ENCODE measurements around the gene PREP. TPM values are rescaled to one million over a fixed set of nuclear protein-coding genes. Genes with fewer than 3 reads are reported as not detected.

The PREP gene
- total RNA-seq, 1 experiment from 2014 or later = 69.9 TPM

DNA sequence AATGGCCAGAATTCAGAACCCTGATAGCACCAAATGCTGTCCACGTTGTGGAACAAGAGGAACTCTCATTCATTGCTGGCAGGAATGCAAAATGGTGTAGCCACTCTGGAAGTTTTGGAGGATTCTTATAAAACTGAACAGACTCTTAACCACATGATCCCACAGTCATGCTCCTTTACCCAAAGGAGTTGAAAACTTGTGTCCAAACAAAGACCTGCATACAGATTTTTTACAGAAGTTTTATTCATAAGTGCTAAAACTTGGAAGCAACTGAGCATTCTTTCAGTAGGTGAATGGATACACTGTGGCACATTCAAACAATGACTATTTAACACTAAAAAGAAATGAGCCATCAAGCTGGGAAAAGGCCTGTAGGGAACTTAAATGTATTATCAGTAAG, 32.5 kb downstream of the PREP start:
- Histone ChIP-seq H3K4me3 (ENCODE audit: low read depth, low read length) (no peak overlapping the region), H3K9me3 (peaks cover 7% of the 10 kb centered on the region), H3K4me1 (peaks cover 35% of the 10 kb centered on the region), H3K27me3 (replicated peaks; ENCODE audit: control insufficient read depth, insufficient read depth, low read length) (no peaks in the 10 kb centered on the region), H3K36me3 (ENCODE audit: control insufficient read depth, insufficient read depth, low read length) (peaks cover 3% of the 10 kb centered on the region)
- no peaks in the 10 kb centered on the region for H3K9me3 Mint-ChIP-seq (ENCODE audit: unreplicated experiment)
- H3K27me3 Mint-ChIP-seq (ENCODE audit: insufficient read depth, unreplicated experiment) = no peaks in the 10 kb centered on the region
- peaks cover 19% of the 10 kb centered on the region for H3K4me1 Mint-ChIP-seq (ENCODE audit: low read depth, unreplicated experiment)
- H3K36me3 Mint-ChIP-seq (ENCODE audit: insufficient read depth, unreplicated experiment) = peaks cover 61% of the 10 kb centered on the region
- intact Hi-C loops (cut with micrococcal nuclease; ENCODE audit: unreplicated experiment) = no loop called here
- no peak for DNase-seq
- POLR2A ChIA-PET = no interaction called here
- CTCF ChIA-PET = no interaction called here
- no peak overlapping the region for H3K4me3 Mint-ChIP-seq (ENCODE audit: unreplicated experiment)
- no TSS peak for BruUV-seq (replicated peaks)
- no peak overlapping the region for H3K27ac Mint-ChIP-seq (ENCODE audit: unreplicated experiment)
- TF ChIP-seq, protein P1, sequence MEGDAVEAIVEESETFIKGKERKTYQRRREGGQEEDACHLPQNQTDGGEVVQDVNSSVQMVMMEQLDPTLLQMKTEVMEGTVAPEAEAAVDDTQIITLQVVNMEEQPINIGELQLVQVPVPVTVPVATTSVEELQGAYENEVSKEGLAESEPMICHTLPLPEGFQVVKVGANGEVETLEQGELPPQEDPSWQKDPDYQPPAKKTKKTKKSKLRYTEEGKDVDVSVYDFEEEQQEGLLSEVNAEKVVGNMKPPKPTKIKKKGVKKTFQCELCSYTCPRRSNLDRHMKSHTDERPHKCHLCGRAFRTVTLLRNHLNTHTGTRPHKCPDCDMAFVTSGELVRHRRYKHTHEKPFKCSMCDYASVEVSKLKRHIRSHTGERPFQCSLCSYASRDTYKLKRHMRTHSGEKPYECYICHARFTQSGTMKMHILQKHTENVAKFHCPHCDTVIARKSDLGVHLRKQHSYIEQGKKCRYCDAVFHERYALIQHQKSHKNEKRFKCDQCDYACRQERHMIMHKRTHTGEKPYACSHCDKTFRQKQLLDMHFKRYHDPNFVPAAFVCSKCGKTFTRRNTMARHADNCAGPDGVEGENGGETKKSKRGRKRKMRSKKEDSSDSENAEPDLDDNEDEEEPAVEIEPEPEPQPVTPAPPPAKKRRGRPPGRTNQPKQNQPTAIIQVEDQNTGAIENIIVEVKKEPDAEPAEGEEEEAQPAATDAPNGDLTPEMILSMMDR (IDR thresholded peaks at IDR 0.05; ENCODE audit: insufficient read depth in 1 of 2, low read depth in 1 of 2, low read length in 1 of 2, severe bottlenecking in 1 of 2, unreplicated experiment in 1 of 2) = no peak

GRCh38 chr6:105369145-105369544, 33.7 kb downstream of the PREP start:
- no peaks in the 10 kb centered on the region for H3K9me3 Mint-ChIP-seq (ENCODE audit: unreplicated experiment)
- peaks cover 25% of the 10 kb centered on the region for H3K4me1 ChIP-seq
- H3K4me3 ChIP-seq (ENCODE audit: low read depth, low read length) = no peak overlapping the region
- intact Hi-C loops (cut with micrococcal nuclease; ENCODE audit: unreplicated experiment) = no loop called here
- H3K4me3 Mint-ChIP-seq (ENCODE audit: unreplicated experiment) = no peak overlapping the region
- H3K4me1 Mint-ChIP-seq (ENCODE audit: low read depth, unreplicated experiment) = peaks cover 14% of the 10 kb centered on the region
- BruUV-seq (replicated peaks) = no TSS peak
- ChIA-PET CTCF (interaction anchor here (0.5 kb wide), 1 partner anchor 357 kb away, joined by 5 read pairs; no protein-coding TSS in a partner anchor), POLR2A (no interaction called here)
- H3K36me3 Mint-ChIP-seq (ENCODE audit: insufficient read depth, unreplicated experiment) = peaks cover 64% of the 10 kb centered on the region
- peaks cover 7% of the 10 kb centered on the region for H3K9me3 ChIP-seq
- no peaks in the 10 kb centered on the region for H3K27me3 ChIP-seq (replicated peaks; ENCODE audit: control insufficient read depth, insufficient read depth, low read length)
- no peak for DNase-seq
- H3K36me3 ChIP-seq (ENCODE audit: control insufficient read depth, insufficient read depth, low read length) = peaks cover 3% of the 10 kb centered on the region
- TF ChIP-seq, protein P1 (IDR thresholded peaks at IDR 0.05; ENCODE audit: insufficient read depth in 1 of 2, low read depth in 1 of 2, low read length in 1 of 2, severe bottlenecking in 1 of 2, unreplicated experiment in 1 of 2) = no peak
- no peak overlapping the region for H3K27ac Mint-ChIP-seq (ENCODE audit: unreplicated experiment)
- H3K27me3 Mint-ChIP-seq (ENCODE audit: insufficient read depth, unreplicated experiment) = no peaks in the 10 kb centered on the region

DNA sequence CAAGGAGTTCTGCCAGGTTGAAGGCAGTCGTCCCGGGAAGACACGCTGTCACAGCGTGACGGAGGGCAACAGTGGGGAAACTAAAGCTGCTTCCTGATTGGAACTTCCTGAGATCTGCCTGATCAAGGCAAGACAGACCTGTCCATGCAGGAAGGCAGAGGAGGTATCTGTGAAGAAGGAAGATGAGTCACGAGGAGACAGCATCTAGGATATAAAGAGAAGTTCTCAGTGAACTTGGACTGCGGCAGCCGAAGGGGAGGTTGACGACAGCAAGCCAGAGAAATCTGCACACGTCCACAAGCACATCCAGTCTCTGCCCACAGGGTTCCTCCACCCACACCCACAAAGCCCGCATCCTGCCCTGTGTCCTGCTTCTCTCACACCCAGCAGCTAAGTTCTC, 38.6 kb downstream of the PREP start:
- CTCF ChIA-PET = interaction anchor here (0.8 kb wide), 1 partner anchor 277 kb away, joined by 3 read pairs; no protein-coding TSS in a partner anchor
- Mint-ChIP-seq H3K36me3 (ENCODE audit: insufficient read depth, unreplicated experiment) (peaks cover 57% of the 10 kb centered on the region), H3K27ac (ENCODE audit: unreplicated experiment) (no peak overlapping the region), H3K4me1 (ENCODE audit: low read depth, unreplicated experiment) (peaks cover 6% of the 10 kb centered on the region), H3K9me3 (ENCODE audit: unreplicated experiment) (no peaks in the 10 kb centered on the region), H3K4me3 (ENCODE audit: unreplicated experiment) (no peak overlapping the region), H3K27me3 (ENCODE audit: insufficient read depth, unreplicated experiment) (no peaks in the 10 kb centered on the region)
- H3K36me3 ChIP-seq (ENCODE audit: control insufficient read depth, insufficient read depth, low read length) = no peaks in the 10 kb centered on the region; the same call in 1 of the 2 replicates
- no peaks in the 10 kb centered on the region for H3K27me3 ChIP-seq (replicated peaks; ENCODE audit: control insufficient read depth, insufficient read depth, low read length)
- no TSS peak for BruUV-seq (replicated peaks)
- H3K4me1 ChIP-seq = no peaks in the 10 kb centered on the region
- TF ChIP-seq, protein P1 (IDR thresholded peaks at IDR 0.05; ENCODE audit: insufficient read depth in 1 of 2, low read depth in 1 of 2, low read length in 1 of 2, severe bottlenecking in 1 of 2, unreplicated experiment in 1 of 2) = no peak
- POLR2A ChIA-PET = no interaction called here
- intact Hi-C loops (cut with micrococcal nuclease; ENCODE audit: unreplicated experiment) = no loop called here
- H3K4me3 ChIP-seq (ENCODE audit: low read depth, low read length) = no peak overlapping the region
- H3K9me3 ChIP-seq = peaks cover 4% of the 10 kb centered on the region
- no peak for DNase-seq
